SU-DHL-6 (cell line): ENCODE measurements around the gene RBPMS2.

Experiments
- H2AFZ ChIP-seq: fragments of 200-600 bp; sonication (generic); 2 replicates; pipeline ENCODE4 v1.6.1; 2014; ENCODE audit warnings: low read depth, mild to moderate bottlenecking, moderate library complexity, mixed read lengths, antibody characterized with exemption, low read length; ENCODE audit not compliant: severe bottlenecking
- H3F3A ChIP-seq: fragments of 200-600 bp; shearing (Covaris generic); 2 replicates; pipeline ENCODE4 v1.6.0; 2016; ENCODE audit warnings: antibody characterized with exemption, mild to moderate bottlenecking; ENCODE audit not compliant: insufficient read depth
- H3K27ac ChIP-seq: fragments of 200-600 bp; sonication (generic); 2 replicates; pipeline ENCODE4 v1.5.1; 2016; ENCODE audit warnings: low read depth, mild to moderate bottlenecking, low read length, moderate library complexity, mixed read lengths
- H3K27me3 ChIP-seq: fragments of 200-600 bp; sonication (generic), shearing (Covaris generic); 2 replicates; pipeline ENCODE4 v1.6.0; 2014; ENCODE audit warnings: mild to moderate bottlenecking, low read length
- H3K36me3 ChIP-seq: fragments of 200-600 bp; sonication (generic); 2 replicates; pipeline ENCODE4 v1.6.1; 2014; ENCODE audit warnings: mild to moderate bottlenecking, low read length, mixed read lengths
- H3K4me2 ChIP-seq: fragments of 300-600, 200-600 bp; shearing (Covaris generic), sonication (generic); 2 replicates; pipeline ENCODE4 v1.6.0; 2014; ENCODE audit warnings: low read length, low read depth, mild to moderate bottlenecking; ENCODE audit not compliant: poor library complexity, severe bottlenecking
- H3K4me3 ChIP-seq: fragments of 200-600 bp; sonication (generic); 2 replicates; pipeline ENCODE4 v1.5.1; 2014; ENCODE audit warnings: antibody characterized with exemption, low read length, mild to moderate bottlenecking, mixed read lengths; ENCODE audit not compliant: insufficient read depth, poor library complexity, severe bottlenecking
- H3K79me2 ChIP-seq: fragments of 200-600 bp; sonication (generic); 2 replicates; pipeline ENCODE4 v1.6.1; 2014; ENCODE audit warnings: mild to moderate bottlenecking, low read length, moderate library complexity; ENCODE audit not compliant: insufficient read depth
- H3K9ac ChIP-seq: fragments of 200-600 bp; sonication (generic); 2 replicates; pipeline ENCODE4 v1.7.0; 2014; ENCODE audit warnings: mild to moderate bottlenecking, low read length
- H3K9me2 ChIP-seq: fragments of 200-600 bp; sonication (generic); replicated peaks from 2 replicates; pipeline ENCODE4 v1.6.1; 2014; ENCODE audit warnings: low read length; ENCODE audit not compliant: insufficient read depth
- H3K9me3 ChIP-seq: fragments of 200-600 bp; sonication (generic); 2 replicates; pipeline ENCODE4 v1.6.1; 2014; ENCODE audit warnings: low read length, mixed read lengths; ENCODE audit not compliant: insufficient read depth
- H4K20me1 ChIP-seq: fragments of 200-600 bp; sonication (generic); 2 replicates; pipeline ENCODE4 v1.6.1; 2014; ENCODE audit warnings: low read depth, mild to moderate bottlenecking, antibody characterized with exemption, low read length, moderate library complexity, mixed read lengths
- EZH2phosphoT487 ChIP-seq: fragments of 200-600 bp; sonication (generic), shearing (Covaris generic); conservative IDR thresholded peaks from 2 replicates; pipeline ENCODE4 v1.6.1; 2018; ENCODE audit warnings: mild to moderate bottlenecking, antibody characterized with exemption, low read length, moderate library complexity, mixed read lengths
- TF ChIP-seq, protein P1 (sequence below): fragments of 200-600 bp; sonication (generic); IDR thresholded peaks from one replicate; pipeline ENCODE4 v1.5.1; 2017; ENCODE audit warnings: antibody characterized with exemption, mild to moderate bottlenecking, low read length, moderate library complexity; ENCODE audit not compliant: insufficient read depth, poor library complexity, severe bottlenecking

Gene RBPMS2

DNA sequence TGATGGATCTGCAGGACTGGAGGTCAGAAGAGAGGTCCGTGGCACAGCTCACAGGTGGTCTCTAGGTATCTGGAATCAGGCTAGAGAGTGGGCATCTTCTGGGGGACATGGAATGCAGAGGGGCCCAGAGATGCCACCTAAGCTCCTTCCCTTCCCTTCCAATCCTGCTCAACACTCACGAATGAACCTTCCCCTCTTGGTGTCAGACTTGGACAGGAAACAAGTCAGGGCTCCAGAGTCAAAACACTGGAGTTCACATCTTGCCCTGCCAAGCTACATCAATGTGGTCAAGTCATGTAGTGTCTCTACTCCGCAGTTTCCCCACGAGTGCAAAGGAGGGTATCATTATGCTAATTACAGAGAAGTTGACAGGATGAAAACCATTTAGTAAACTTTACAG, 16.0 kb upstream of the RBPMS2 start:
- Histone ChIP-seq H2AFZ (no peak overlapping the region), H3K9ac (no peak overlapping the region), H3K27ac (no peak overlapping the region), H3K27me3 (no peaks in the 10 kb centered on the region), H3K36me3 (no peaks in the 10 kb centered on the region), H3K79me2 (no peaks in the 10 kb centered on the region), H3K4me2 (no peak overlapping the region), H4K20me1 (no peaks in the 10 kb centered on the region), H3K9me2 (no peaks in the 10 kb centered on the region), H3F3A (no peaks in the 10 kb centered on the region), H3K9me3 (no peaks in the 10 kb centered on the region), H3K4me3 (no peak overlapping the region)
- TF ChIP-seq, protein P1, sequence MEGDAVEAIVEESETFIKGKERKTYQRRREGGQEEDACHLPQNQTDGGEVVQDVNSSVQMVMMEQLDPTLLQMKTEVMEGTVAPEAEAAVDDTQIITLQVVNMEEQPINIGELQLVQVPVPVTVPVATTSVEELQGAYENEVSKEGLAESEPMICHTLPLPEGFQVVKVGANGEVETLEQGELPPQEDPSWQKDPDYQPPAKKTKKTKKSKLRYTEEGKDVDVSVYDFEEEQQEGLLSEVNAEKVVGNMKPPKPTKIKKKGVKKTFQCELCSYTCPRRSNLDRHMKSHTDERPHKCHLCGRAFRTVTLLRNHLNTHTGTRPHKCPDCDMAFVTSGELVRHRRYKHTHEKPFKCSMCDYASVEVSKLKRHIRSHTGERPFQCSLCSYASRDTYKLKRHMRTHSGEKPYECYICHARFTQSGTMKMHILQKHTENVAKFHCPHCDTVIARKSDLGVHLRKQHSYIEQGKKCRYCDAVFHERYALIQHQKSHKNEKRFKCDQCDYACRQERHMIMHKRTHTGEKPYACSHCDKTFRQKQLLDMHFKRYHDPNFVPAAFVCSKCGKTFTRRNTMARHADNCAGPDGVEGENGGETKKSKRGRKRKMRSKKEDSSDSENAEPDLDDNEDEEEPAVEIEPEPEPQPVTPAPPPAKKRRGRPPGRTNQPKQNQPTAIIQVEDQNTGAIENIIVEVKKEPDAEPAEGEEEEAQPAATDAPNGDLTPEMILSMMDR: no peak
- no peak for TF ChIP-seq EZH2phosphoT487

- H3F3A ChIP-seq: no peaks in the 10 kb centered on the region
- TF ChIP-seq, protein P1: no peak
- TF ChIP-seq EZH2phosphoT487: no peak
- no peaks in the 10 kb centered on the region for H4K20me1 ChIP-seq
- H3K79me2 ChIP-seq: no peaks in the 10 kb centered on the region
- H3K9me2 ChIP-seq: no peaks in the 10 kb centered on the region
- H3K4me2 ChIP-seq: no peak overlapping the region
- no peak overlapping the region for H3K9ac ChIP-seq
- H3K4me3 ChIP-seq: no peak overlapping the region
- H3K36me3 ChIP-seq: no peaks in the 10 kb centered on the region
- no peak overlapping the region for H3K27ac ChIP-seq
- no peaks in the 10 kb centered on the region for H3K9me3 ChIP-seq
- H2AFZ ChIP-seq: no peak overlapping the region
- no peaks in the 10 kb centered on the region for H3K27me3 ChIP-seq
Measured at GRCh38 chr15:64783796-64784195, 8.4 kb upstream of the RBPMS2 start.

- H3K4me2 ChIP-seq: no peak overlapping the region
- H3K27ac ChIP-seq: no peak overlapping the region
- no peak for TF ChIP-seq EZH2phosphoT487
- TF ChIP-seq, protein P1: no peak
- H3K4me3 ChIP-seq: no peak overlapping the region
- no peaks in the 10 kb centered on the region for H3K79me2 ChIP-seq
- no peaks in the 10 kb centered on the region for H3F3A ChIP-seq
- H3K9me3 ChIP-seq: no peaks in the 10 kb centered on the region
- no peak overlapping the region for H3K9ac ChIP-seq
- no peaks in the 10 kb centered on the region for H4K20me1 ChIP-seq
- no peak overlapping the region for H2AFZ ChIP-seq
- no peaks in the 10 kb centered on the region for H3K9me2 ChIP-seq
- no peaks in the 10 kb centered on the region for H3K36me3 ChIP-seq
- no peaks in the 10 kb centered on the region for H3K27me3 ChIP-seq
Measured at GRCh38 chr15:64782751-64783150, 7.4 kb upstream of the RBPMS2 start.

DNA sequence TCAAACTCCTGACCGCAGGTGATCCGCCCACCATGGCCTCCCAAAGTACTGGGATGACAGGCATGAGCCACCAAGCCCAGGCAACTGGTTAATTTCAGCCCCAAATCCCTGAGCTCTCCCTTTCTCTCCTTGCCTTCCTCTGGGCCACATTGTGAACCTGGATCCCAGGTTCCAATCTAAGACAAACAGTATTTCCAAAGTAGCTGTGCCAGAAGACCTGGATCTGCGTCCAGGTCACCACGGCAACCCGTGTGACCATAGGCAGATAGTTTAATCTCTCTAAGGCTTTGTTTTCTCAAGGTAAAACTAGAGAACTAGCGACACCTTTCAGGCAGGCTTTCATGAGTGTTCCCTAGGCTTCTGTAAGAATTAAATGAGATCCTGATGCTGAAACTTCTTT, 5.9 kb upstream of the RBPMS2 start:
- H3K9me2 ChIP-seq: no peaks in the 10 kb centered on the region
- no peak overlapping the region for H3K4me3 ChIP-seq
- no peaks in the 10 kb centered on the region for H3K79me2 ChIP-seq
- no peaks in the 10 kb centered on the region for H4K20me1 ChIP-seq
- H3K9ac ChIP-seq: no peak overlapping the region
- H3K4me2 ChIP-seq: no peak overlapping the region
- TF ChIP-seq, protein P1: no peak
- no peak for TF ChIP-seq EZH2phosphoT487
- H3K36me3 ChIP-seq: no peaks in the 10 kb centered on the region
- no peaks in the 10 kb centered on the region for H3K9me3 ChIP-seq
- no peaks in the 10 kb centered on the region for H3K27me3 ChIP-seq
- H2AFZ ChIP-seq: no peak overlapping the region
- H3F3A ChIP-seq: no peaks in the 10 kb centered on the region
- no peak overlapping the region for H3K27ac ChIP-seq
